Prostate gland (tissue), 2 donors: Measurements from ENCODE around the gene NUTF2. TPM values are rescaled to one million over a fixed set of nuclear protein-coding genes. Genes with fewer than 3 reads are reported as not detected.

Experiments used
- DNase-seq: peaks from one replicate; pipeline ENCODE4 v3.0.0-alpha.2; 2019; ENCODE audit warnings: low spot score
- H3K27ac ChIP-seq, 2 donors: fragments of 200-600 bp; sonication (generic); 2 replicates each; pipeline ENCODE4 v1.5.1; 2017 to 2019
- H3K27me3 ChIP-seq: fragments of 200-600 bp; sonication (generic); replicated peaks from 2 replicates; pipeline ENCODE4 v1.5.1; 2019; ENCODE audit not compliant: insufficient read depth
- H3K36me3 ChIP-seq, 2 donors: fragments of 200-600 bp; sonication (generic); 1 replicate in 1 of 2; 2 replicates in 1 of 2; pipeline versions ENCODE4 v1.5.1 to v1.8.1; 2017 to 2019
- H3K4me1 ChIP-seq: fragments of 200-600 bp; sonication (generic); replicated peaks from 2 replicates; pipeline ENCODE4 v1.5.1; 2019
- H3K4me3 ChIP-seq, 2 donors: fragments of 200-600 bp; sonication (generic); 2 replicates each; pipeline ENCODE4 v1.5.1; 2017 to 2019
- H3K9me3 ChIP-seq: fragments of 200-600 bp; sonication (generic); 2 replicates; pipeline ENCODE4 v1.5.1; 2017
- CTCF ChIP-seq, 4 experiments: fragments of 200-600 bp in 2 of 4; fragments of 450-650 bp in 2 of 4; sonication (generic) in 2 of 4; IDR thresholded peaks; 1 replicate in 3 of 4; 2 replicates in 1 of 4; pipeline ENCODE4 v1.5.1; 2016 to 2019; ENCODE audit warnings: antibody characterized with exemption in 4 of 4, mild to moderate bottlenecking in 2 of 4, moderate library complexity in 2 of 4
- POLR2A ChIP-seq: fragments of 450-650 bp; IDR thresholded peaks from one replicate; pipeline ENCODE4 v1.6.1; 2016; ENCODE audit warnings: antibody characterized with exemption, mild to moderate bottlenecking
- POLR2AphosphoS5 ChIP-seq: sonication (generic); formaldehyde crosslinking; IDR thresholded peaks from one replicate; pipeline ENCODE4 v1.6.1; 2017; ENCODE audit warnings: antibody characterized with exemption
- WGBS: methylation state at CpG from one replicate; pipeline ENCODE4 v1.1.5; 2018; 5-methylcytosine and 5-hydroxymethylcytosine counted together
- intact Hi-C: fragments of 100-400 bp; cut with DNase I; formaldehyde crosslinking; loops from one replicate; pipeline ENCODE4 v1.14.2; 2022
- total RNA-seq, 2 donors: library from RNA; depleted of rRNA; stranded (reverse); fragments of >200 nt; gene quantifications; one replicate each; pipeline ENCODE4 v1.1.0, GENCODE V29; 2016

Gene NUTF2
- total RNA-seq, 2 donors from 2014 or later: 61.5 to 234 TPM

GRCh38 chr16:67877064-67877463 is 30.3 kb downstream of the NUTF2 start:
- TF ChIP-seq CTCF (IDR thresholded peaks at IDR 0.05) (no peak), POLR2A (no peak), POLR2AphosphoS5 (no peak)
- no peak for DNase-seq
- Histone ChIP-seq H3K27ac (no peak overlapping the region), H3K9me3 (no peaks in the 10 kb centered on the region), H3K4me3 (no peak overlapping the region), H3K36me3 (peaks cover 34 to 39% of the 10 kb centered on the region in 2 donors), H3K4me1 (peaks cover 13% of the 10 kb centered on the region), H3K27me3 (no peaks in the 10 kb centered on the region)
- 94% methylated on average over 11 of the region's 11 CpGs for WGBS
- intact Hi-C loops: no loop called here

- H3K27ac ChIP-seq: no peak overlapping the region
- H3K9me3 ChIP-seq: no peaks in the 10 kb centered on the region
- TF ChIP-seq POLR2AphosphoS5 (no peak), CTCF (IDR thresholded peaks at IDR 0.05) (no peak), POLR2A (no peak)
- peaks cover 39 to 41% of the 10 kb centered on the region in 2 donors for H3K36me3 ChIP-seq
- H3K4me1 ChIP-seq: peaks cover 13% of the 10 kb centered on the region
- no peak for DNase-seq
- H3K4me3 ChIP-seq: no peak overlapping the region
- no peaks in the 10 kb centered on the region for H3K27me3 ChIP-seq
- intact Hi-C loops: no loop called here
- 93% methylated on average over 6 of the region's 6 CpGs for WGBS
Observed at GRCh38 chr16:67878232-67878631, 31.5 kb downstream of the NUTF2 start.

- 94% methylated on average over 9 of the region's 9 CpGs for WGBS
- Histone ChIP-seq H3K27ac (no peak overlapping the region), H3K36me3 (peaks cover 39 to 41% of the 10 kb centered on the region in 2 donors), H3K4me1 (peaks cover 13% of the 10 kb centered on the region), H3K27me3 (no peaks in the 10 kb centered on the region), H3K4me3 (no peak overlapping the region), H3K9me3 (no peaks in the 10 kb centered on the region)
- DNase-seq: no peak
- no peak for TF ChIP-seq POLR2AphosphoS5
- no peak for TF ChIP-seq POLR2A
- TF ChIP-seq CTCF (IDR thresholded peaks at IDR 0.05): no peak
- intact Hi-C loops: no loop called here
Observed at GRCh38 chr16:67878846-67879245, 32.1 kb downstream of the NUTF2 start.

GRCh38 chr16:67879462-67879861 is 32.7 kb downstream of the NUTF2 start:
- Histone ChIP-seq H3K27me3 (no peaks in the 10 kb centered on the region), H3K4me1 (peaks cover 13% of the 10 kb centered on the region), H3K27ac (no peak overlapping the region), H3K36me3 (peaks cover 39 to 41% of the 10 kb centered on the region in 2 donors), H3K4me3 (no peak overlapping the region), H3K9me3 (no peaks in the 10 kb centered on the region)
- WGBS: 90% methylated on average over 12 of the region's 12 CpGs
- no peak for DNase-seq
- no peak for TF ChIP-seq CTCF (IDR thresholded peaks at IDR 0.05)
- intact Hi-C loops: no loop called here

GRCh38 chr16:67879936-67880335 is 33.2 kb downstream of the NUTF2 start:
- no peaks in the 10 kb centered on the region for H3K9me3 ChIP-seq
- intact Hi-C loops: loop anchor here (5.0 kb wide), 1 partner anchor 162 kb away; no protein-coding TSS in a partner anchor
- no peak overlapping the region for H3K4me3 ChIP-seq
- 78% methylated on average over 3 of the region's 5 CpGs for WGBS
- H3K36me3 ChIP-seq: peaks cover 39 to 41% of the 10 kb centered on the region in 2 donors
- peaks cover 11% of the 10 kb centered on the region for H3K4me1 ChIP-seq
- H3K27ac ChIP-seq: no peak overlapping the region
- TF ChIP-seq POLR2AphosphoS5 (no peak), POLR2A (no peak), CTCF (IDR thresholded peaks at IDR 0.05) (no peak)
- no peak for DNase-seq
- H3K27me3 ChIP-seq: no peaks in the 10 kb centered on the region
